ENCODE data around the gene MAN1C1. TPM values are rescaled to one million over a fixed set of nuclear protein-coding genes. Genes with fewer than 3 reads are reported as not detected.

The MAN1C1 gene
- total RNA-seq, 1 donor from 2014 or later = 9.1 TPM

GRCh38 chr1:25684216-25684965 lies 67.8 kb downstream of the MAN1C1 start:
- no peaks in the 10 kb centered on the region for H3K9me3 Mint-ChIP-seq
- no peak for TF ChIP-seq CTCF (conservative IDR thresholded peaks at IDR 0.05)
- H3K27ac Mint-ChIP-seq = no peak overlapping the region
- no peak overlapping the region for H3K4me3 Mint-ChIP-seq
- H3K36me3 Mint-ChIP-seq = no peaks in the 10 kb centered on the region
- no peak for DNase-seq (ENCODE audit: extremely low spot score, unreplicated experiment)
- peaks cover 24% of the 10 kb centered on the region for H3K4me1 Mint-ChIP-seq (ENCODE audit: unreplicated experiment)
- peaks cover 4% of the 10 kb centered on the region for H3K27me3 Mint-ChIP-seq

- DNase-seq (ENCODE audit: extremely low spot score, unreplicated experiment) = no peak
- no peak for TF ChIP-seq CTCF (conservative IDR thresholded peaks at IDR 0.05)
- Mint-ChIP-seq H3K4me1 (ENCODE audit: unreplicated experiment) (peaks cover 24% of the 10 kb centered on the region), H3K27me3 (peaks cover 4% of the 10 kb centered on the region), H3K36me3 (no peaks in the 10 kb centered on the region), H3K4me3 (no peak overlapping the region), H3K9me3 (no peaks in the 10 kb centered on the region), H3K27ac (no peak overlapping the region)
Observed at GRCh38 chr1:25685211-25685750, 68.7 kb downstream of the MAN1C1 start.

GRCh38 chr1:25685938-25686665 lies 69.5 kb downstream of the MAN1C1 start:
- no peak for DNase-seq (ENCODE audit: extremely low spot score, unreplicated experiment)
- H3K27me3 Mint-ChIP-seq = peaks cover 4% of the 10 kb centered on the region
- no peak overlapping the region for H3K4me3 Mint-ChIP-seq
- no peaks in the 10 kb centered on the region for H3K9me3 Mint-ChIP-seq
- TF ChIP-seq CTCF (conservative IDR thresholded peaks at IDR 0.05) = no peak
- no peak overlapping the region for H3K27ac Mint-ChIP-seq
- no peaks in the 10 kb centered on the region for H3K36me3 Mint-ChIP-seq
- H3K4me1 Mint-ChIP-seq (ENCODE audit: unreplicated experiment) = peaks cover 24% of the 10 kb centered on the region

- no peak overlapping the region for H3K27ac Mint-ChIP-seq
- no peaks in the 10 kb centered on the region for H3K9me3 Mint-ChIP-seq
- no peak for DNase-seq (ENCODE audit: extremely low spot score, unreplicated experiment)
- no peaks in the 10 kb centered on the region for H3K36me3 Mint-ChIP-seq
- no peak overlapping the region for H3K4me3 Mint-ChIP-seq
- H3K27me3 Mint-ChIP-seq = peaks cover 4% of the 10 kb centered on the region
- no peak for TF ChIP-seq CTCF (conservative IDR thresholded peaks at IDR 0.05)
- H3K4me1 Mint-ChIP-seq (ENCODE audit: unreplicated experiment) = peaks cover 24% of the 10 kb centered on the region
Observed at GRCh38 chr1:25687221-25688017, 70.8 kb downstream of the MAN1C1 start.

GRCh38 chr1:25688390-25689119 lies 72.0 kb downstream of the MAN1C1 start:
- Mint-ChIP-seq H3K27ac (no peak overlapping the region), H3K4me3 (no peak overlapping the region), H3K27me3 (no peaks in the 10 kb centered on the region), H3K36me3 (no peaks in the 10 kb centered on the region), H3K4me1 (ENCODE audit: unreplicated experiment) (peaks cover 24% of the 10 kb centered on the region), H3K9me3 (no peaks in the 10 kb centered on the region)
- no peak for TF ChIP-seq CTCF (conservative IDR thresholded peaks at IDR 0.05)
- no peak for DNase-seq (ENCODE audit: extremely low spot score, unreplicated experiment)

Measured in type B pancreatic cell (in vitro differentiated cells).